ENCODE data around the gene LDLRAP1. TPM values are rescaled to one million over a fixed set of nuclear protein-coding genes. Genes with fewer than 3 reads are reported as not detected.

The LDLRAP1 gene
- total RNA-seq, 4 donors from 2014 or later = 1.2 to 26.6 (median 7.7) TPM

- Histone ChIP-seq H3K9me3 (no peaks in the 10 kb centered on the region), H3K36me3 (no peaks in the 10 kb centered on the region), H3K27me3 (no peaks in the 10 kb centered on the region), H3K27ac (peak overlapping the region; percentile 87 to 93), H3K4me3 (no peak overlapping the region), H3K4me1 (peaks cover 9 to 12% of the 10 kb centered on the region in 2 donors)
- intact Hi-C loops (cut with DNase I; ENCODE audit: low total_unique reads) = no loop called here
- no peak for TF ChIP-seq POLR2A (IDR thresholded peaks at IDR 0.05)
- no peak for TF ChIP-seq CTCF (IDR thresholded peaks at IDR 0.05)
- DNase-seq = no peak
Measured at GRCh38 chr1:25564777-25565574, 21.6 kb downstream of the LDLRAP1 start.

- H3K4me3 ChIP-seq = no peak overlapping the region
- intact Hi-C loops (cut with DNase I; ENCODE audit: low total_unique reads) = no loop called here
- H3K27ac ChIP-seq = peak overlapping the region; percentile 87 to 93
- H3K27me3 ChIP-seq = no peaks in the 10 kb centered on the region
- H3K4me1 ChIP-seq = peaks cover 9 to 12% of the 10 kb centered on the region in 2 donors
- H3K9me3 ChIP-seq = no peaks in the 10 kb centered on the region
- H3K36me3 ChIP-seq = no peaks in the 10 kb centered on the region
- no peak for DNase-seq
- TF ChIP-seq CTCF (IDR thresholded peaks at IDR 0.05) (no peak), POLR2A (IDR thresholded peaks at IDR 0.05) (no peak)
Measured at GRCh38 chr1:25565626-25566025, 22.2 kb downstream of the LDLRAP1 start.

- peaks cover 9 to 12% of the 10 kb centered on the region in 2 donors for H3K4me1 ChIP-seq
- intact Hi-C loops (cut with DNase I; ENCODE audit: low total_unique reads) = no loop called here
- H3K27me3 ChIP-seq = no peaks in the 10 kb centered on the region
- peak overlapping the region; percentile 87 to 93 for H3K27ac ChIP-seq
- DNase-seq = no peak
- no peaks in the 10 kb centered on the region for H3K36me3 ChIP-seq
- H3K9me3 ChIP-seq = no peaks in the 10 kb centered on the region
- H3K4me3 ChIP-seq = no peak overlapping the region
- TF ChIP-seq CTCF (IDR thresholded peaks at IDR 0.05) (peak in 1 of 4 experiments; percentile 20), POLR2A (IDR thresholded peaks at IDR 0.05) (no peak)
Measured at GRCh38 chr1:25566176-25566729, 22.8 kb downstream of the LDLRAP1 start.

- intact Hi-C loops (cut with DNase I; ENCODE audit: low total_unique reads) = no loop called here
- H3K4me3 ChIP-seq = no peak overlapping the region
Measured at GRCh38 chr1:25566730-25567341, 23.4 kb downstream of the LDLRAP1 start.

More at GRCh38 chr1:25566730-25567341, 23.4 kb downstream of the LDLRAP1 start:
- no peaks in the 10 kb centered on the region for H3K27me3 ChIP-seq
- H3K4me1 ChIP-seq = peaks cover 9 to 12% of the 10 kb centered on the region in 2 donors
- DNase-seq = peak; percentile 70 to 73
- peak overlapping the region; percentile 87 to 93 for H3K27ac ChIP-seq
- no peak for TF ChIP-seq POLR2A (IDR thresholded peaks at IDR 0.05)
- TF ChIP-seq CTCF (IDR thresholded peaks at IDR 0.05) = no peak
- no peaks in the 10 kb centered on the region for H3K36me3 ChIP-seq
- H3K9me3 ChIP-seq = no peaks in the 10 kb centered on the region
